G401 (cell line): ENCODE results near the gene GPX4. TPM values are rescaled to one million over a fixed set of nuclear protein-coding genes. Genes with fewer than 3 reads are reported as not detected.
A peak's percentile ranks its signal among the peaks of the same experiment; 100 is the strongest.
"Not testable (repeated sequence)": the region's sequence is repeated elsewhere in the genome, so short reads cannot be mapped to it uniquely, and the experiment has no call there.

Experiments used
- DNase-seq: peaks from one replicate; pipeline ENCODE4 v3.0.0-alpha.2; 2015; ENCODE audit warnings: low spot score
- in situ Hi-C: cut with HindIII; loops from 2 replicates; pipeline ENCODE4 v1.10.0; 2016; ENCODE audit warnings: low sequenced_read_pairs, mixed read lengths
- total RNA-seq: library from RNA; depleted of rRNA; stranded (reverse); fragments of >200 nt; shearing (Covaris generic); gene quantifications from 2 replicates; pipeline ENCODE4 v1.2.3, GENCODE V29; 2014

The GPX4 gene
- total RNA-seq, 1 experiment from 2014 or later = 593 TPM

DNA sequence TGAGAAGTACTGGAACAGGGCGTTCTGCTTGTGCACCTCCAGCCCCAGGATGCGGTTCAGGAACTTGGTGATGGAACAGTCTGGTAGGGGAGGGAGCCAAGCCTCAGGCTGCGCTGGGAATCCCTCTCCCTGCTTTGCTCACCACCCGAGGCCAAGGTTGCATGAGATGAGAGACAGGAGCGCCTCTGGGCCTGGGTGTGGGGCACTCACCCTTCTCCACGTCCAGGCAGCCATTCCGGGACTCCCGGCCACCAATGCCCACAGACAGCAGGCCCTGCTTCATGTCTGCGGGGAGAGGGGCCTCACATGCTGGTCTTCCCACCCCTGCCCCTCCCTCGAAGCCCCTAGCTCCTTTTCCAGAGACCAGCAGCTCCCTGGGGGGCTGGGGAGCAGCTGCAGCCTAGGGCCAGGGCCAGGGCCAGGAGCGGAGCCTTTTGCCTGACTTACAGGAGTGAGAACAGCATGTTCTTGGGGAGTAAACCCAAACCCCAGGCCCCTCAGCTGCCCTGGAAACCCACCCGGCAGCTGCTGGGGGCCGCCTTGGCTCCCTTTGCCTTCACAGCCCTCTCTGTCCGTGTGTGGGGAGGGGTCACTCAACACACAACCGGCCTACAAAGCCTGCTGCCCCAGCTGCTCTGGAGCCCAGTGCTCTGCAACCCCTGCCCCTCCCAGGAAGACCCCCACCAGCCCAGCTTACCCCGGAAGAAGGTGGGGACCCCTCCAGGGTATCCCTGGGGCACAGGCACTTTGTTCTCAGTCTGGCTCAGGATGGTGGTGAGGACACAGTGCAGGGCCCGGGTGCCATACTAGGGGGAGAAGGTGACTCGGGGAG is 7.2 kb downstream of the GPX4 start:
- DNase-seq = no peak
- in situ Hi-C loops = no loop called here

DNA sequence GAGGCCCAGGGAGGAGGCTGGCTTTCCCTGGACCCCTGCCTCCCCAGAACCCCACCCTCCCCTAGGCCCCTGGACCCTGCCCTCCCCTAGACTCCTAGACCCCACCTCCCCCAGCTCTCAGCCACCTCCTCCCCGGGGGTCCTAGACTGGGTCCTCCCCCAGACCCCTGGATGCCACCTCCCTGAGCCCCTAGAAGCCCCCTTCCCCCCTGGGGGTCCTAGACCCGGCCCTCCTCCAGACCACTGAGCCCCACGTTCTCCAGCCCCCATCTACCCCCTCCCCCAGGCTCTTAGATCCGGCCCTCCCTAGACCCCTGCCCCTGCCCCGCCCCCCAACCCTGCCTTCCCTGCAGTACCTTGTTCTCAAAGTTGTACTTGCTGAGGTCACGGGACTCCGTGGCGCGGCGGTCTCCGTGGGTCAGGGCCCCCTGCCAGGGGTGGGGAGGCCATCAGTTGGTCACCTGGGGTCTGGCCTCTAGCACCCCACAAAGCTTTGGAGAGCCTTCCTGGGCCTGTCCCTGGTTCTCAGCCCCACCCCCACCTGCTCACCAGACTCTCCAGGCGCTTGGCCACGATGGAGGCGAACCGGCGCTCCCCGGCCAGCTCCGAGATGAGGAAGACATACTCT is 8.0 kb downstream of the GPX4 start:
- in situ Hi-C loops = no loop called here
- no peak for DNase-seq

DNA sequence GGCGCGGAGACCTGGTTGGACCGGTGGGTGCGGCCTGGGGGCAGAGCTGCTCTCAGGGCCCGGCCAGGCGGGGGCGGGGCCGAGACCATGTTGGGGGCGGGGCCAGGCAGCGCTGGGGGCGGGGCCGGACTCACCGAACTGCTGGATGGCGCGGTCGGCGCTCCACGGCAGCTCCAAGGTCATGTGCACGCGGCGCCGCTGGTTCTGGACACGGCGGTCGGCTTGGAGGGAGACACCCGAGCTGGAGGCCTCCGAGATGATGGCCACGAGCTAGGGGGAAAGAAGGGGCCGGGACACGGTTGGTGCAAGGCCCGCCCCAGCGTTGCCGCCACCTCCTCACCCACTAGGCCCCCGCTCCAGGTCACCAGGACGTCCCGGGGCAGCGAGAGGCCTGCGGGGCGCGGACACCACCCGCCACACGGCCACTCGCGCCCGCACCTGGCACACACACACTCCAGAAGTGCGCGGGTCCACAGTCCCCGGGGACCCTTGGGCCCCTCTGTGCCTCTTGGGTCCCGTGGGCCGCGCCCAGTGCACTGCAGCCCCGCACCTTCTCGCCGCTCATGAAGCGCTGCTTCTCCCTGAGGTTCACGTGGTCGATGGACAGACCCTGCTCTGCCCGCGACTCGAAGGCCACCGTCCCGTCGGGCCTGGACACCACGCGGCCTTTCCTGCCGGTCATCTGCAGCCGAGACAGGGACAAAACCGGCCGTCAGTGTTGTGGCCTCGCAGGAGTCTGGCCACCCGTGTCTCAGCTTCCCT is 8.7 kb downstream of the GPX4 start:
- DNase-seq = no peak
- in situ Hi-C loops = no loop called here

DNA sequence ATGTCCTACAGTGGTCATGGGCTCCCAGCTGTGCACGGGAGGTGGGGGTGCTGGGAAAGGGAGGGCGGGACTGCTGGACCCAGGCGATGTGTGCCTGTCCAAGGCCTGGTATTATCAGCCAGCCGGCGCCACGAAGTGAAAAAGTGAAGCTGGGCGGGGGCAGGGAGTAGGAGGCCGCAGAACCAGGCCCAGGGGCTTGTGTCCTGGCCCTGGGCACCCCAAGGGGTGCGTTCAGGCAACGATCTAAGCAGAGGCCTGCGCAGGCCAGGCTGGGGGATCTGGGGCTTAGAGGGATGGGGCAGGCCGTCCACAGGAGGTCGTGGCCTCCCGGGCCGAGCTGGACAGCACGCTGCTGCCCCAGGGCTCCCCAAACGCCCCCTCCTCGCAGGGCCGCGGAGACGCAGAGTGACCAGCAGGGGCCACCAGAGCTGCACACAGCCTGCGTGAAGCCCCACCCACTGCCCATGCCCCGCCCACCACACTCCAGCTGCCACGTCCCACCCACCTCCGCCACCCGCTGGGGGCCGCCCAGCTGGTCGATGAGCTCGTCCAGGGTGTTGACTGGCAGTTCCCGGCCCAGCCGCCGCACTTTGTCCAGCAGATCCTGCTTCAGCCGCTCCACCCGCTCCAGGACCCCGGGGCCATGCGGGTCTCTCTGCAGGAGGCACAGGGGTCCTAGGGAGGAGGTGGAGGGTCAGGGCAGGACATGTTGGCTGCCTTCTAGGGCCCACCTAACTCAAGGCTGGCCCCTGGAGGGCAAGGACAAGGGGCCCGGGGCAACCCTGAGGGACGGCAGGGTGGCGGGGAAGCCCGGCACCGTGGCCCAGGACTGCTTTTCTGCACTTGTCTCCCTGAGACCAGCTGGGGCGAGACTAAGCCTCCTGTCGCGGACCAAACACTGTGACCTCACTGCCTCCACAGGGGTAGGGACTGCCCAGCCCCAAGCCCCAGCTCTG is 9.5 kb downstream of the GPX4 start:
- in situ Hi-C loops = no loop called here

DNA sequence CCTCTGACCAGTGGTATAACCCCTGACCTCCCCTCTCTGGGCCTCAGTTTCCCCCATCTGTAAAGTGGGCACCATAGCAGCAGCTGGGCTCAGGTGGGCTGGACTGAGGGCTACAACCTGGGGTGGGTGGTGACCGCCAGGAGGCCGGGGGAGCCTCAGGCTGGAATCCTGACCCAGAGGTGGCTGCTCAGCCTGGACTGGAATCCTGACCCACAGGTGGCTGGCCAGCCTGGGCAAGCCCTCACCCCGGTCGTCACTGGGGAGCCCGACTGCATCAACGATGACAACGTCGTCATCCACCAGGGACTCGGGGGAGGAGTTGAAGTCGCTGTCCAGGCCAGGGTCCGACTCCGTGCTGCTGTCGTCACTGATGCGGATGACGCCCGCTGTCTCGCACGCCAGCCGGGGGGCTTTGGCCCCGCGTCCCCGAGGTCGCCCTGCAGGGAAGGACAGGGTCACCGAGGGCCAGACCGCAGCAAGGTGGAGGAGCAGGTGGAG is 10.2 kb downstream of the GPX4 start:
- in situ Hi-C loops = no loop called here
- no peak for DNase-seq

More for the DNA sequence above, 9.5 kb downstream of the GPX4 start:
- peak; percentile 44 for DNase-seq

DNA sequence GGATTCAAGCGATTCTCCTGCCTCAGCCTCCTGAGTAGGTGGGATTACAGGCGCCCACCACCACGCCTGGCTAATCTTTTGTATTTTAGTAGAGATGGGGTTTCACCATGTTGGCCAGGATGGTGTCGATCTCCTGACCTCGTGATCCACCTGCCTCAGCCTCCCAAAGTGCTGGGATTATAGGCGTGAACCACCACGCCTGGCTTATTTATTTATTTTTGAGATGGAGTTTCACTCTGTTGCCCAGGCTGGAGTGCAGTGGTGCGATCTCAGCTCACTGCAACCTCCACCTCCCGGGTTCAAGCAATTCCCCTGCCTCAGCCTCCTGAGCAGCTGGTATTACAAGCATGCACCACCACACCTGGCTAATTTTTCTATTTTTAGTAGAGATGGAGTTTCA is 10.9 kb downstream of the GPX4 start:
- in situ Hi-C loops, DNase-seq: not testable (repeated sequence)

DNA sequence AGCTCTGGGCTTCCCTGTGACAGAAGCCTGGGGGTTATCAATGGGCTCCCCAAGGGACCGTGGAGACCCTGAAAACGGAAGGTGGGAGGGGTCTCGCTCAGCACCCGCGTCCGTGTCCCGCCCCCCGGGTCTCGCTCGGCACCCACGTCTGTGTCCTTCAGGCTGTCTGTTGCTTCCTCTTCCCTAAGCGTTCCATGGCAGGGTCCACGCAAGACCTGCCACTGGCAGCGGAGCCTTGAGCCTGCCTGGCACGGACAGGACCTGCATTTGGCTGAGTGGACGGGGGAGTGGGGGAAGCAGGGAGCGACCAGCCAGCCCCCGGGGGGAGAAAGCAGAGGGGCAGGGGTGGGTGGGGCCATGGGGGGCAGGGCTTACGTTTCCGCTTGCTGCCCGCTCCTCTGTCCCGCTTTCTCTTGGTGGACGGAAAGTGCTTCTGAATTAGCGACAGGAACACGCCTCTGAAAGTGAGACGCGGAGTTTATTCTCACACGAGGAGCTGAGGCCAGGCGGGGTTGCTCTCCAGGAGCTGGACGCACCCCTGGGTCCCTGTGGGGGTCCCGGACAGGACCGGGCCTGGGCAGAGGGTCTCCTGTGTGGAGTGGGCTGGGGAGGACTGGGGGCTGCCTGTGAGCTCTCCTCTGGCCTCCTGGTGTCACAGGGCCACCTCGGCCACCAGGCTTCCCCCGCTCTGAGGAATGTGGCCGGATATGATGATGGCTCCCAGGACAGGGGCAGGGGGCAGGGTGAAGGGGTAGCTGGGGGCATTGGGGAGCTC is 12.0 kb downstream of the GPX4 start:
- in situ Hi-C loops = no loop called here
- DNase-seq = no peak

DNA sequence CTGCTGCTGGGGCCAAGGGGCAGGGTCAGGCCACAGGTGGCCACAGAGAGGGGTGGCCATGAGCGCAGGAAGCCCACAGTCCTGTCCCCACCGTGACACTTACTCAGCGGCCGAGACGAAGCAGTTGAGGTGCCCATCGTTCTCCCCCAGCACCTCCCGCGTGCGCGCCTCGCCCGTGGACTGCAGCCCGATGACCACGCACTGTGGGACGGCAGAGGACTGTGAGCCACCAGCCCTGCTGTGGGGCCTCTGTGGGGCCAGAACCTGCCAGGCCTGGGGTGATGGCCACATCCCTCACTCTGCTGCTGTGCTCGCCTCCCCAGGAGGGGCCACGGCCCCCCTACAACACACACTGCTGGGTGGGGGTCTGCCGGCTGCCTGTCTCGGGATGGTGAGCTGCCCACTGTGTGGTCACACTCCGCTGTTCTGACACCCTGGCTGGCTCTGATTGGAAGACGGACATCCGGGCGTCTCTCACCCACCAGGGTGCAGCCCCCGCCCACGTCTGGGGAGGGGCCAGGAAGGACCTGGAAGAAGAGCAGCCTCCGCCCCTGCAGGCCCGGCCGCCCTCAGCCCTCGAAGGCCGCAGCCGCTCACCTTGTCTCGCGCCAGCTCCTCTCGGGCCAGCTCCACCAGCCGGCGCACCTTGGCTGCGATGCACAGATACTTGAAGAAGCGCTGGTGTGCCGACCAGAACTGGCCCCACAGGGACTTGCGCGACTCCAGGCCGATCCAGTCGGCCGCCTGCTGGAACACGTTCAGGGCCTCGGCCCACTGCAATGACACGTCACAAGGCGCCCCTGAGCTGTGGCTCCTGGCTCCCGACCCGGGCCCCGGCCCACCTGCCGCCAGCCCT is 13.2 kb downstream of the GPX4 start:
- in situ Hi-C loops = no loop called here
- DNase-seq = no peak

DNA sequence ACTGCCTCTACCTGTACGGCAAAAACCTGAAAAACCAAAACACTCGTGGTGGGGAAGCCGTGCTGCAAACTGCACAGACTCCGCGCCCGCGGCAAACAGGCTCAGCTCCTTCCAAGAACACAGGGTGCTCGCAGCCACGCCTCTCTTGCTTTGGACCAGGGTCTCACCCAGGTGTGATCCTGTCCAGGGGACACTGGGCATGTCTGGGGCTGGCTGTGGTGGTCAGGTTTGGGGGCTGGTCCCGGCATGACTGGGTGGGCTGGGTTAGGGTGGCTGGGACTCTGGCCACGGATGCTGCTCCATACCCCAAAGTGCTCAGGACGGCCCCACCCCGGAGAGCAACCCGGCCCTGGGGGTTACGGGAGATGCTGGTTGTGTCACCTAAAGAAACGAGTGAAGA is 13.9 kb downstream of the GPX4 start:
- in situ Hi-C loops = no loop called here
- no peak for DNase-seq

DNA sequence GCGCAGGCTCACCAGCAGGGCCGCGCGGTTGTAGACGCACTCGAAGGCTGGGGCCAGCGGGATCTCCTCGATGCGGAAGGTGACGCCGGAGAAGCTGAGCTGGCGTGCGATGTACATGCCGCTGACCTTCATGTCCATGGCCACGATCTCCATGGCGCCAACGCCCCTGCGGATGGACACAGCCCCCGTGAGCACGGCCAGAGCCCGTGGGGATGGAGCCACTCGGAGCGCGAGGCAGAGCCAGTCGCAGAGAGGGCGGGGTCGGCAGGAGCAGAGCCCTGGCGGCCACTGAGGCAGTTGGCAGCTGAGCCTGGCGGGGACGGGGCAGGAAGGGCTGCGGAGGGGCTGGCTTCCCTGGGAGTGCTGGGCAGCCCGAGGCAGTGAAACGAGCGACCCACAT is 15.2 kb downstream of the GPX4 start:
- no peak for DNase-seq
- in situ Hi-C loops = no loop called here

DNA sequence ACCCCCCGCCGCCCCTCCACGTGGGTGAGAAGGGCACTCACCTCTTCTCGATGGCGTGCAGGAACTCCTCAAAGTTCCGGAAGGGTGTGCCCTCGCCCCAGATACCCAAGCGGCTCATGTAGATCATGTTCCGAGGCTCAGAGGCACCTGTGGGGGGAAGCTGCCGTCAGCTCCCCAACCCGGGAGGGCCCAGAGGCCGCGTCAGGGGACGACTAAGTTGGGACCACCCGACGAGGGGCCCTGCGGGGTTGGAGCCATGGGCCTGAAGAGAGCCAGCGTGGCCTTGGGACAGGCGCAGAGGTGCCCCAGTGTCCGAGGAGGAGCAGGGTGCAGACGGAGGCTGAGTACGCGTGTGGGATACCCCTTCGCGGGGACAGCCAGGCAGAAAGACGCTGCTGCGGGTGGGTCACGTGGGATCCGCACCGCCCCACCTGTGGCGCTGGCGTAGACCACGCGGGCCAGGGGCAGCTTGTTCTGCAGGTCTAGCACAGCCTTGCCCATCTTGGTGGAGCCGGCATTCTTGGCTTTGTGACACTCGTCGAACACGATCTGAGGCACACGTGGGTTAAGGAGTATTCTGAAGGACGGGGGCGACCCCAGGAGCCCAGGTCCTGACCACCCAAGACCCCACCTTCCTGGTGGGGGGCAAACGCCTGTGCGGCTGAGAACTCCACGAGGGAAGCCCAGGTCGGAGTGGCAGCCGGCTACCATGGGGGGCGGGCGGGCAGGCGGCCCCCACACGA is 15.9 kb downstream of the GPX4 start:
- in situ Hi-C loops = no loop called here
- no peak for DNase-seq

DNA sequence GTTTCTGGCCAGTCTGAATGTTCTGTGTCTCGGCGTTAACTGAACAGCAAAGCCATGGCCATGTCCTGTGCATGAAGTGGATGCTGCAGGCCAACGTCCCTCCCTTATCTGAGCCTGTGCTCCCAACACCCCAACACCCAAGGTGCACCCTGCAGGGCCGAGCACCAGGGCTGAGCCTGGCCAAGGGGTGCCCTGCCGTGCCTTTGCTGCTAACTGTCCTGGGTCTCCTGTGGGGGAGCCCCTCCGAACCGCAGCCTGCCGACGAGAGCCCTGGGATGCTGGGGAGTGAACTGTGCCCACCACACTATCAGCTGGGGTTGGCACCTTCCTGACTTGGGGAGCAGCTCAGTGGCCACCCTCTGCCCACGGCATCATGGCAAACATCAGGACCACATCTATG is 17.6 kb downstream of the GPX4 start:
- in situ Hi-C loops = no loop called here

DNA sequence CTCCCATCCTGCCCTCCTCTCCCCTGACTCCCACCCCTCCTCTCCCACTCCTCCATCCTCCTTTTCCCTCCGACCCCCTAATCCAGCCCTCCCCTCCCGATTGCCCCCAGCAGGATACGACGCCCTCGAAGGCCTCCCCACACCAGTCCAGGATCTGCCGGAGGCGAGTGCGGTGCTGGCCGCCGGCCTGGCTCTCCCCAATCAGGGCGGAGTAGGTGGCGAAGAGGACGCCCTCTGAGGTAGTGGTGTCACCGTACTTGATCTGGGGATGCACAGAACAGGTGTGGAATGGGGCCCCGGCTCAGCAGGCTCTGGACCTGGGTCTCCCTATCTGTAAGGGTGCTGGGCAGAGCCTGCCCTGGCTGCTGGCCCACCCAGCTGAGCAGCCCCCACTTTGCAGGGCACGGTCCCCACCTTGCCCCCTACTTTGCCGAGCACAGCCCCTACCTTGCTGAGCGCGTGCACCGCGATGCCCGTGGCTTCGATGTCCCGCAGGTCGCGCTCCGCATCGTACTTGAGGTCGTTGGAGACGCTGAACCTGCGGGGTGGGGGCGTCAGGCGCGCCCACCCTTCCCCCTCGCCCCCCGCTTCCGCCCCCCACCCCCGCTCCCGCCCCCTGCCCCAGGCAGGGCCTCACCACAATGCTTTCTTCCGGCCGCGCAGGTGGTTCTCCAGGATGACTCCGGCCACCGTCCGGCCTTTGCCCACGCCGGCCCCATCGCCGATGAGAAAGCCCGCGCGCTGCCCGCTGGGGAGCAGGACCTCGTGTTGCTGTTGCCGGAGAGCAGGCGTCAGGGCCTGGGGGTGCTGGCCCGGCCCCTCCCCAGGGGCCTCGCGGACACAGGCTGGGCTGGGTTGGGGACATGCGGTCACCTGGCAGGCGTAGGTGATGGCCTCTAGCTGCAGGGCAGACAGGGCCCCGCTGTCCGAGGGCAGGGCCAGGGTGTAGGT is 18.5 kb downstream of the GPX4 start:
- in situ Hi-C loops = no loop called here
- DNase-seq = no peak

More for the DNA sequence above, 17.6 kb downstream of the GPX4 start:
- no peak for DNase-seq

DNA sequence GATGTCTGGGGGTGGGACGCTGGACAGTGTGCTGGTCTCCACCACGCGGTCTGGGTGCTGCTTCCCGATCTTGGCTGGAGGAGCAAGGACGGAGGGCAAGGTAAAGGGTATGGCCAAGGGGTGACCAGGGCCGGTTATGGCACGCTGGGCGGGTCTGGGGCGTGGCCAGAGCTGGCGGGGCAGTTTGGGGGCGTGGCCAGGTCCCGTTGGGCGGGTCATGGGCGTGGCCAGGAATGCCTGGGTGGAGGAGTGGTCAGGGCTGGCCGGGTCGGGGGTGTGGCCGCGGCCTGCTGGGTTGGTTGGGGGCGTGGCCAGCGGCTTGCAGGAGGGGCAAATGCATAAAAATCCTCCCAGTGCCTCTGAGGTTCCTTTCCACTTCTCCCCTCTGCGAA is 19.2 kb downstream of the GPX4 start:
- DNase-seq = no peak
- in situ Hi-C loops = no loop called here

DNA sequence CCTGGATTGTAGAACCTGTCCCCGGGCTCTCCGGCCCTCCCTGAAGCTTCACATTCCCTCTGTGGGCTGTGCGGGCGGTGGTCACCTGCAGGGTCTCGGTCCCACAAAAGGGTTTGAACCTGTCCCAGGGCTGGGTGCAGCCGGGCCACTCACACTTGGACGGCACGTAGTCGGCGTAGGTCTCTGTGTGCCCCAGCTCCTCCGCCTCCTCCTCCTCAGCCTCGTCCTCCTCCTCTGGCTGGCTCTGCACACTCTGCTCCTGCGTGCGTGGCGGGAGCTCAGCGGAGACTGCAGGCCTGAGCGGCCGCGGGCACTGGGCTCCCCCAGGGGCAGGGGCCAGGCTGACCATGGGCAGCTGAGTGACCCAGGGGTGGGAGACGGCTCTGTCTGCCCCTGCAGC is 19.6 kb downstream of the GPX4 start:
- in situ Hi-C loops = no loop called here
- no peak for DNase-seq
